T-helper 2 cell treated with Interferon-gamma antibody and Interleukin-4, amounts not matched to agents 100 ng/mL and 5 ng/mL, for 36 hours (primary cell): Measurements from ENCODE around the gene ATP6V0B. TPM values are rescaled to one million over a fixed set of nuclear protein-coding genes. Genes with fewer than 3 reads are reported as not detected.

Experiments
- intact Hi-C: fragments of 100-400 bp; cut with micrococcal nuclease; formaldehyde crosslinking; loops from one replicate; pipeline ENCODE4 v1.15.1; 2023
- total RNA-seq: library from RNA; stranded (reverse); gene quantifications from 2 replicates; pipeline ENCODE4 v1.2.3, GENCODE V29; 2022

Gene ATP6V0B
- 137 and 139 TPM in 2 replicates for total RNA-seq

GRCh38 chr1:43974443-43975248 lies at the start of gene ATP6V0B:
Gene ATP6V0B, plus strand, starts transcription at chr1:43974960. Its CDS starts 81 bp downstream, at chr1:43975041.
- intact Hi-C loops: loop anchor here (1.0 to 2.0 kb wide), 4 partner anchors 16 to 700 kb away; partner anchors contain the start of genes ARMH1, CCDC24, IPO13 and TMEM53

GRCh38 chr1:43925846-43926245 lies 48.9 kb upstream of the ATP6V0B start:
- intact Hi-C loops: no loop called here

GRCh38 chr1:43930168-43930948 lies 44.4 kb upstream of the ATP6V0B start:
- intact Hi-C loops: no loop called here

GRCh38 chr1:43930949-43931275 lies 43.8 kb upstream of the ATP6V0B start:
- intact Hi-C loops: no loop called here

GRCh38 chr1:43931711-43932660 lies 42.8 kb upstream of the ATP6V0B start:
- intact Hi-C loops: no loop called here

- intact Hi-C loops: no loop called here
These were observed 41.9 kb upstream of the ATP6V0B start for GRCh38 chr1:43932786-43933385.

GRCh38 chr1:43933386-43934100 lies 41.2 kb upstream of the ATP6V0B start, which contains the start of gene ARTN:
Gene ARTN, plus strand, starts transcription at chr1:43933801. Its CDS starts 1,856 bp downstream, at chr1:43935657.
- intact Hi-C loops: loop anchor here (1.0 kb wide), 2 partner anchors 170 to 404 kb away; no protein-coding TSS in a partner anchor

- intact Hi-C loops: loop anchor here (1.0 kb wide), 2 partner anchors 171 to 405 kb away; no protein-coding TSS in a partner anchor
These were observed 40.4 kb upstream of the ATP6V0B start for GRCh38 chr1:43934101-43934985.

- intact Hi-C loops: loop anchor here (1.0 kb wide), 2 partner anchors 172 to 406 kb away; no protein-coding TSS in a partner anchor
These were observed 39.8 kb upstream of the ATP6V0B start for GRCh38 chr1:43934986-43935324.

- intact Hi-C loops: no loop called here
These were observed 38.9 kb upstream of the ATP6V0B start for GRCh38 chr1:43935711-43936427.

- intact Hi-C loops: no loop called here
These were observed 38.2 kb upstream of the ATP6V0B start for GRCh38 chr1:43936431-43937151.

- intact Hi-C loops: no loop called here
These were observed 37.4 kb upstream of the ATP6V0B start for GRCh38 chr1:43937179-43937865.

- intact Hi-C loops: no loop called here
These were observed 36.4 kb upstream of the ATP6V0B start for GRCh38 chr1:43938383-43938782.

- intact Hi-C loops: no loop called here
These were observed 35.7 kb upstream of the ATP6V0B start for GRCh38 chr1:43938892-43939587.

- intact Hi-C loops: loop anchor here (10.0 kb wide), 2 partner anchors 92 to 288 kb away; partner anchors contain the start of genes KDM4A and SLC6A9
These were observed 32.3 kb upstream of the ATP6V0B start for GRCh38 chr1:43942411-43942810.

- intact Hi-C loops: loop anchor here (10.0 kb wide), 2 partner anchors 90 to 290 kb away; partner anchors contain the start of genes KDM4A and SLC6A9
These were observed 29.9 kb upstream of the ATP6V0B start for GRCh38 chr1:43944860-43945259.
